K562 (cell line): ENCODE results near the gene BCAS4. TPM values are rescaled to one million over a fixed set of nuclear protein-coding genes. Genes with fewer than 3 reads are reported as not detected.

ENCODE experiments used
- ARID3A ChIP-seq: IDR thresholded peaks from 2 replicates; pipeline ENCODE4 v1.6.1; 2012; ENCODE audit warnings: low read depth, low read length, improper control_type of control experiment, borderline replicate concordance
- BCLAF1 ChIP-seq, 2 experiments: fragments of 450-650 bp in 1 of 2; IDR thresholded peaks; 2 replicates each; pipeline ENCODE4 v1.6.1; 2011 to 2017; ENCODE audit warnings: low read depth in 2 of 2, antibody characterized with exemption in 1 of 2, borderline replicate concordance in 1 of 2, low read length in 1 of 2, mild to moderate bottlenecking in 1 of 2, mixed read lengths in 1 of 2; ENCODE audit not compliant: control insufficient read depth in 1 of 2
- CREB3L1 ChIP-seq: fragments of 450-650 bp; IDR thresholded peaks from 2 replicates; pipeline ENCODE4 v1.6.1; 2014; ENCODE audit warnings: low read depth, mild to moderate bottlenecking, moderate library complexity, borderline replicate concordance
- CTBP1 ChIP-seq: fragments of 450-650 bp; IDR thresholded peaks from 2 replicates; pipeline ENCODE4 v1.6.1; 2016; ENCODE audit warnings: borderline replicate concordance
- E2F6 ChIP-seq, 2 experiments: IDR thresholded peaks; 2 replicates each; pipeline ENCODE4 v1.6.1; 2011; ENCODE audit warnings: borderline replicate concordance in 1 of 2, control low read depth in 1 of 2, low read depth in 1 of 2, low read length in 1 of 2, mild to moderate bottlenecking in 1 of 2, mixed read lengths in 1 of 2, moderate library complexity in 1 of 2; ENCODE audit not compliant: insufficient read depth in 1 of 2, insufficient read length in 1 of 2, poor library complexity in 1 of 2, severe bottlenecking in 1 of 2; ENCODE audit errors: extremely low read depth in 1 of 2
- NR1H2 ChIP-seq: sonication (generic); formaldehyde crosslinking; IDR thresholded peaks from 2 replicates; pipeline ENCODE4 v1.4.0; 2020; ENCODE audit warnings: mild to moderate bottlenecking, missing genetic modification reagents
- SMC3 ChIP-seq: conservative IDR thresholded peaks from 2 replicates; pipeline ENCODE4 v1.6.1; 2011; ENCODE audit warnings: low read depth, low read length, improper control_type of control experiment; ENCODE audit not compliant: insufficient read depth
- ZNF668 ChIP-seq: fragments of 250-450 bp; sonication (Bioruptor Pico); IDR thresholded peaks from 2 replicates; pipeline ENCODE4 v1.8.0; 2022; ENCODE audit warnings: mild to moderate bottlenecking, inconsistent platforms
- polyA plus RNA-seq, 8 experiments: library from polyadenylated mRNA; depleted of rRNA in 4 of 8; stranded (reverse) in 5 of 8; unstranded in 3 of 8; fragments of >200 nt; fragmentation: Nextera tagmentation in 2 of 8; fragmentation: Illumina TruSeq in 1 of 8; extraction: Ambion mirVana in 2 of 8; extraction: Trizol in 1 of 8; gene quantifications; 2 replicates each; pipeline versions ENCODE4 v1.2.1 to v1.2.3, GENCODE V29; 2011 to 2014; ENCODE audit warnings: inconsistent platforms in 1 of 8, missing spikeins in 1 of 8
- total RNA-seq, 7 experiments: library from RNA; depleted of rRNA in 6 of 7; stranded (reverse); fragments of >200 nt in 6 of 7; fragmentation: Illumina TruSeq in 2 of 7; extraction: Trizol in 2 of 7; gene quantifications; 2 replicates each; pipeline versions ENCODE4 v1.2.1 to v1.2.3, GENCODE V29; 2011 to 2021; ENCODE audit warnings: low replicate concordance in 1 of 7
- TF ChIP-seq, protein P1 (sequence below): fragments of 450-650 bp; IDR thresholded peaks from 2 replicates; pipeline ENCODE4 v1.6.1; 2016; ENCODE audit warnings: mild to moderate bottlenecking

BCAS4 gene
- total and polyA plus RNA-seq, 9 of the 15 experiments (the other 6 are each of a cell fraction or from before 2014, with no cell fraction given), result 0.15 to 2.3 (median 0.47) TPM

- no peak for TF ChIP-seq ARID3A
- TF ChIP-seq NR1H2 (CRISPR knock-in tag), result no peak
- peak in 1 of 2 experiments; percentile 75 for TF ChIP-seq E2F6 (IDR thresholded peaks at IDR 0.05; ENCODE audit: borderline replicate concordance in 1 of 2, extremely low read depth in 1 of 2, insufficient read depth in 1 of 2, insufficient read length in 1 of 2, low read depth in 1 of 2, low read length in 1 of 2, poor library complexity in 1 of 2, severe bottlenecking in 1 of 2)
- TF ChIP-seq, protein P1, sequence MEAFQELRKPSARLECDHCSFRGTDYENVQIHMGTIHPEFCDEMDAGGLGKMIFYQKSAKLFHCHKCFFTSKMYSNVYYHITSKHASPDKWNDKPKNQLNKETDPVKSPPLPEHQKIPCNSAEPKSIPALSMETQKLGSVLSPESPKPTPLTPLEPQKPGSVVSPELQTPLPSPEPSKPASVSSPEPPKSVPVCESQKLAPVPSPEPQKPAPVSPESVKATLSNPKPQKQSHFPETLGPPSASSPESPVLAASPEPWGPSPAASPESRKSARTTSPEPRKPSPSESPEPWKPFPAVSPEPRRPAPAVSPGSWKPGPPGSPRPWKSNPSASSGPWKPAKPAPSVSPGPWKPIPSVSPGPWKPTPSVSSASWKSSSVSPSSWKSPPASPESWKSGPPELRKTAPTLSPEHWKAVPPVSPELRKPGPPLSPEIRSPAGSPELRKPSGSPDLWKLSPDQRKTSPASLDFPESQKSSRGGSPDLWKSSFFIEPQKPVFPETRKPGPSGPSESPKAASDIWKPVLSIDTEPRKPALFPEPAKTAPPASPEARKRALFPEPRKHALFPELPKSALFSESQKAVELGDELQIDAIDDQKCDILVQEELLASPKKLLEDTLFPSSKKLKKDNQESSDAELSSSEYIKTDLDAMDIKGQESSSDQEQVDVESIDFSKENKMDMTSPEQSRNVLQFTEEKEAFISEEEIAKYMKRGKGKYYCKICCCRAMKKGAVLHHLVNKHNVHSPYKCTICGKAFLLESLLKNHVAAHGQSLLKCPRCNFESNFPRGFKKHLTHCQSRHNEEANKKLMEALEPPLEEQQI, result no peak
- TF ChIP-seq SMC3, result peak; percentile 82
- TF ChIP-seq CTBP1, result peak; percentile 91; the same call in 1 of the 2 replicates
- no peak for TF ChIP-seq ZNF668 (CRISPR knock-in tag)
- 0 out of 4 replicates have a peak, but pooled peaks of 1 of the 2 experiments have one; percentile 47 for TF ChIP-seq BCLAF1 (IDR thresholded peaks at IDR 0.05; ENCODE audit: borderline replicate concordance in 1 of 2, control insufficient read depth in 1 of 2, low read depth in 2 of 2, low read length in 1 of 2)
- TF ChIP-seq CREB3L1, result no peak
Observed at GRCh38 chr20:50794846-50795634, at the start of gene BCAS4 (continued).
